ENCODE measurements around the gene CBLIF. TPM values are rescaled to one million over a fixed set of nuclear protein-coding genes. Genes with fewer than 3 reads are reported as not detected.
"Not testable (repeated sequence)": the region's sequence is repeated elsewhere in the genome, so short reads cannot be mapped to it uniquely, and the experiment has no call there.

CBLIF gene
- total and polyA plus RNA-seq, 4 donors: not detected

GRCh38 chr11:59894616-59895015 is 49.3 kb upstream of the CBLIF start (continued):
- TF ChIP-seq REST (IDR thresholded peaks at IDR 0.05) (no peak), SP1 (IDR thresholded peaks at IDR 0.05) (no peak)

GRCh38 chr11:59891781-59892181 is 46.5 kb upstream of the CBLIF start:
- Histone ChIP-seq H3K27ac (ENCODE audit: low read depth in 1 of 2, low read length in 2 of 2) (no peak overlapping the region), H3K4me3 (ENCODE audit: low read depth in 1 of 3, low read length in 3 of 3) (no peak overlapping the region), H3K9me3 (ENCODE audit: control insufficient read depth in 4 of 4, low read length in 3 of 4) (peaks cover 0 to 10% (median under 1%) of the 10 kb centered on the region in 4 donors), H3K36me3 (ENCODE audit: control insufficient read depth in 4 of 4, insufficient read depth in 3 of 4, low read depth in 1 of 4, low read length in 3 of 4) (no peaks in the 10 kb centered on the region), H3K9ac (ENCODE audit: low read depth in 1 of 2, low read length in 2 of 2) (no peak overlapping the region), H3K27me3 (ENCODE audit: control insufficient read depth in 4 of 4, insufficient read depth in 4 of 4, low read length in 3 of 4) (peaks cover 0 to 3% (median 0%) of the 10 kb centered on the region in 4 donors), H3K4me1 (ENCODE audit: control insufficient read depth in 4 of 4, insufficient read depth in 4 of 4, low read length in 3 of 4) (no peaks in the 10 kb centered on the region)
- TF ChIP-seq CTCF (IDR thresholded peaks at IDR 0.05; ENCODE audit: low read depth, low read length, missing input control) (no peak), REST (IDR thresholded peaks at IDR 0.05) (no peak), JUND (IDR thresholded peaks at IDR 0.05) (no peak), EGR1 (IDR thresholded peaks at IDR 0.05; ENCODE audit: low read depth in 2 of 2) (no peak), HNF4A (conservative IDR thresholded peaks at IDR 0.05) (no peak), MAX (IDR thresholded peaks at IDR 0.05) (no peak), FOXA1 (IDR thresholded peaks at IDR 0.05) (no peak), FOXA2 (IDR thresholded peaks at IDR 0.05) (no peak), HNF4G (IDR thresholded peaks at IDR 0.05) (no peak), YY1 (IDR thresholded peaks at IDR 0.05) (no peak), ZBTB33 (IDR thresholded peaks at IDR 0.05) (no peak), SP1 (IDR thresholded peaks at IDR 0.05) (no peak), RXRA (IDR thresholded peaks at IDR 0.05) (no peak)
- 51% methylated on average over 4 of the region's 4 CpGs for WGBS
- no peak for DNase-seq (ENCODE audit: low spot score)

GRCh38 chr11:59887156-59887555 is 41.9 kb upstream of the CBLIF start:
- not testable (repeated sequence) for DNase-seq (ENCODE audit: low spot score); H3K9ac ChIP-seq (ENCODE audit: low read depth in 1 of 2, low read length in 2 of 2)
- H3K9me3 ChIP-seq (ENCODE audit: control insufficient read depth in 4 of 4, low read length in 3 of 4): peaks cover 0 to 10% (median under 1%) of the 10 kb centered on the region in 4 donors

More at GRCh38 chr11:59887156-59887555, 41.9 kb upstream of the CBLIF start:
- H3K4me3 ChIP-seq (ENCODE audit: low read depth in 1 of 3, low read length in 3 of 3); H3K27ac ChIP-seq (ENCODE audit: low read depth in 1 of 2, low read length in 2 of 2); H3K4me1 ChIP-seq (ENCODE audit: control insufficient read depth in 4 of 4, insufficient read depth in 4 of 4, low read length in 3 of 4); H3K36me3 ChIP-seq (ENCODE audit: control insufficient read depth in 4 of 4, insufficient read depth in 3 of 4, low read depth in 1 of 4, low read length in 3 of 4); H3K27me3 ChIP-seq (ENCODE audit: control insufficient read depth in 4 of 4, insufficient read depth in 4 of 4, low read length in 3 of 4): not testable (repeated sequence)
